Activated CD4-positive, CD25-positive, alpha-beta regulatory T cell treated with anti-CD3 and anti-CD28 coated beads, Interleukin-2, amount 50 U/mL, for 24 hours (primary cell): ENCODE measurements around the gene RALGAPA2.

Experiments
- ATAC-seq, 2 donors: fragments of 150-1000 bp; cut with Tn5 transposase; one replicate each; pipeline ENCODE4 v1.10.0; 2021; ENCODE audit warnings: mild to moderate bottlenecking in 1 of 2, moderate library complexity in 1 of 2

The RALGAPA2 gene

GRCh38 chr20:20530428-20531151 is 181.9 kb downstream of the RALGAPA2 start:
- ATAC-seq, result no peak

GRCh38 chr20:20529597-20529996 is 182.8 kb downstream of the RALGAPA2 start:
- no peak for ATAC-seq

GRCh38 chr20:20528861-20529260 is 183.6 kb downstream of the RALGAPA2 start:
- ATAC-seq, result no peak

GRCh38 chr20:20527661-20528060 is 184.8 kb downstream of the RALGAPA2 start:
- no peak for ATAC-seq

GRCh38 chr20:20525756-20526155 is 186.7 kb downstream of the RALGAPA2 start:
- no peak for ATAC-seq

- ATAC-seq, result no peak
Observed at GRCh38 chr20:20525214-20525613, 187.2 kb downstream of the RALGAPA2 start.

GRCh38 chr20:20524756-20525155 is 187.7 kb downstream of the RALGAPA2 start:
- ATAC-seq, result no peak

- ATAC-seq, result no peak
Observed at GRCh38 chr20:20521736-20522135, 190.7 kb downstream of the RALGAPA2 start.

GRCh38 chr20:20520776-20521175 is 191.7 kb downstream of the RALGAPA2 start:
- no peak for ATAC-seq

- ATAC-seq, result no peak
Observed at GRCh38 chr20:20519269-20519668, 193.2 kb downstream of the RALGAPA2 start.

- ATAC-seq, result no peak
Observed at GRCh38 chr20:20518263-20518662, 194.2 kb downstream of the RALGAPA2 start.

- ATAC-seq, result no peak
Observed at GRCh38 chr20:20517296-20517695, 195.1 kb downstream of the RALGAPA2 start.

- no peak for ATAC-seq
Observed at GRCh38 chr20:20513720-20514119, 198.7 kb downstream of the RALGAPA2 start.

- ATAC-seq, result peak; percentile 38 to 51
Observed at GRCh38 chr20:20505554-20505953, 206.9 kb downstream of the RALGAPA2 start.

- no peak for ATAC-seq
Observed at GRCh38 chr20:20503777-20504530, 208.5 kb downstream of the RALGAPA2 start.

GRCh38 chr20:20501128-20501527 is 211.3 kb downstream of the RALGAPA2 start:
- ATAC-seq, result no peak

GRCh38 chr20:20500312-20500711 is 212.1 kb downstream of the RALGAPA2 start:
- no peak for ATAC-seq

GRCh38 chr20:20499439-20499838 is 213.0 kb downstream of the RALGAPA2 start:
- no peak for ATAC-seq

GRCh38 chr20:20498076-20498861 is 214.2 kb downstream of the RALGAPA2 start:
- ATAC-seq, result no peak

GRCh38 chr20:20497242-20497978 is 215.0 kb downstream of the RALGAPA2 start:
- ATAC-seq, result peak in 1 of 2 donors; percentile 48

- no peak for ATAC-seq
Observed at GRCh38 chr20:20495729-20496503, 216.5 kb downstream of the RALGAPA2 start.

- ATAC-seq, result no peak
Observed at GRCh38 chr20:20493701-20494100, 218.7 kb downstream of the RALGAPA2 start.
